GM21360 (cell line): ENCODE results near the gene OTUD7B.

Experiments used
- ATAC-seq: cut with Tn5 transposase; IDR thresholded peaks from one replicate; pipeline ENCODE4 v1.9.1; 2021; ENCODE audit warnings: mild to moderate bottlenecking, moderate library complexity; ENCODE audit not compliant: unreplicated experiment

OTUD7B gene

GRCh38 chr1:149923626-149924025 lies 86.9 kb downstream of the OTUD7B start:
- no peak for ATAC-seq

- no peak for ATAC-seq
Observed at GRCh38 chr1:149917571-149918144, 92.9 kb downstream of the OTUD7B start, which contains the start of gene SV2A. TSS of gene SV2A (minus strand) at chr1:149917844. CDS start at chr1:149913840, 4,004 bp downstream.

GRCh38 chr1:149916898-149917252 lies 93.7 kb downstream of the OTUD7B start:
- no peak for ATAC-seq

- no peak for ATAC-seq
Observed at GRCh38 chr1:149916193-149916897, 94.2 kb downstream of the OTUD7B start.

- ATAC-seq: no peak
Observed at GRCh38 chr1:149915429-149916192, 94.9 kb downstream of the OTUD7B start.

GRCh38 chr1:149914545-149914944 lies 96.0 kb downstream of the OTUD7B start:
- no peak for ATAC-seq

GRCh38 chr1:149906570-149907075 lies 103.9 kb downstream of the OTUD7B start:
- no peak for ATAC-seq

GRCh38 chr1:149903836-149904491 lies 106.6 kb downstream of the OTUD7B start:
- ATAC-seq: no peak

GRCh38 chr1:149899460-149900284 lies 110.9 kb downstream of the OTUD7B start, which contains the start of gene BOLA1:
TSS of gene BOLA1 (plus strand) at chr1:149899568. CDS start at chr1:149900060, 492 bp downstream.
- ATAC-seq: peak; percentile 89

GRCh38 chr1:149896575-149896974 lies 114.0 kb downstream of the OTUD7B start:
- ATAC-seq: no peak

GRCh38 chr1:149888999-149889289 lies 121.6 kb downstream of the OTUD7B start:
- no peak for ATAC-seq

- ATAC-seq: peak; percentile 24
Observed at GRCh38 chr1:149888247-149888998, 122.1 kb downstream of the OTUD7B start.
